GM21423 (cell line): ENCODE measurements around the gene TLR9.

Experiments
- ATAC-seq: cut with Tn5 transposase; IDR thresholded peaks from one replicate; pipeline ENCODE4 v1.9.1; 2021; ENCODE audit warnings: mild to moderate bottlenecking, moderate library complexity; ENCODE audit not compliant: unreplicated experiment

Gene TLR9

GRCh38 chr3:52175416-52176179, 49.8 kb downstream of the TLR9 start:
- no peak for ATAC-seq

GRCh38 chr3:52174896-52175295, 50.5 kb downstream of the TLR9 start:
- no peak for ATAC-seq

- ATAC-seq, result no peak
Observed at GRCh38 chr3:52173101-52173500, 52.3 kb downstream of the TLR9 start.

- no peak for ATAC-seq
Observed at GRCh38 chr3:52172262-52172757, 53.1 kb downstream of the TLR9 start.

GRCh38 chr3:52171514-52172261, 53.8 kb downstream of the TLR9 start:
- no peak for ATAC-seq
